Globus pallidus (tissue), 1 donor: ENCODE measurements around the gene SEMA4A.

ENCODE experiments used
- DNase-seq: peaks from one replicate; pipeline ENCODE4 v3.0.0-alpha.2; 2015; ENCODE audit warnings: low spot score

Gene SEMA4A

GRCh38 chr1:156135930-156136871 is 17.2 kb upstream of the SEMA4A start:
- no peak for DNase-seq

GRCh38 chr1:156136970-156137483 is 16.4 kb upstream of the SEMA4A start:
- DNase-seq, result no peak

GRCh38 chr1:156138458-156138867 is 14.9 kb upstream of the SEMA4A start:
- DNase-seq, result no peak

DNA sequence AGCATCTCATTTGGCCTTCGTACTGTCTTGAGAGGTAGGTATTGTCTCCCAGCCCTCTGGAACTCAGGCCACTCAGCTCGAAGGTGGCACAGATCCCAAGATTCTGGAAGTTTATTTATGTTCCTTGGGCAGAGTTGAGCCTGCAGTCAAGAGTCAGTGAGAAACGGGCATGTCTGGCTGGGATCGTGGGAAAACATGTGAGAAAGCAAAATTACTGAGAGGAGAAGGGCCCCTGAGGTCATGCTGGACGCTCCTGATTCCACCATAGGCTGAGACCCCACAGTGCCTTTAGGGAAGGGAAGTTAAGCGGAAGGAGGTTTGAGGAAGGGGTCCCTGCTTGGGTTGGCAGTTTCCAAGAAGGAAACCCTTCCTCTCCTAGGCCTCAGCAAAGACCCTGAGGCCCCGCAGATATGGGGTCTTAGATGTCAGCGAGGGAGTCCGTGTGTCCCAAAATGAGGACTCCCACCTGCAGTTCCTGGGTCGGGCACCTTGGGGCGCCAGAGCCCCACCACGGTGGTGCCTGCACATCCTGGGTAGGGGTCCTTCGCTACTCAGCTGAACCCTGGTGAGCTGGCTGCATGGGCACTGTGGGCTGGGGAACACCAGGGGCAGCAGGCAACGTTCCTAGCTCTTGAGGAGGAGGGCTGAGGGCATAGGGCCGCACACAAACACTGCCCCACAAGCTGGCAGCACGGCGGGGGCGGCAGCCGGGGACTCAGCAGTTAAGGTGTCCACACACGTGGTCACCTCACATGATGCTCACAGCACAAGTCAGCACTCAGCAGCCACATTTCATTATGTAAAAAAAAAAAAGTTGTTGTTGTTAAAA is 12.3 kb upstream of the SEMA4A start:
- no peak for DNase-seq

DNA sequence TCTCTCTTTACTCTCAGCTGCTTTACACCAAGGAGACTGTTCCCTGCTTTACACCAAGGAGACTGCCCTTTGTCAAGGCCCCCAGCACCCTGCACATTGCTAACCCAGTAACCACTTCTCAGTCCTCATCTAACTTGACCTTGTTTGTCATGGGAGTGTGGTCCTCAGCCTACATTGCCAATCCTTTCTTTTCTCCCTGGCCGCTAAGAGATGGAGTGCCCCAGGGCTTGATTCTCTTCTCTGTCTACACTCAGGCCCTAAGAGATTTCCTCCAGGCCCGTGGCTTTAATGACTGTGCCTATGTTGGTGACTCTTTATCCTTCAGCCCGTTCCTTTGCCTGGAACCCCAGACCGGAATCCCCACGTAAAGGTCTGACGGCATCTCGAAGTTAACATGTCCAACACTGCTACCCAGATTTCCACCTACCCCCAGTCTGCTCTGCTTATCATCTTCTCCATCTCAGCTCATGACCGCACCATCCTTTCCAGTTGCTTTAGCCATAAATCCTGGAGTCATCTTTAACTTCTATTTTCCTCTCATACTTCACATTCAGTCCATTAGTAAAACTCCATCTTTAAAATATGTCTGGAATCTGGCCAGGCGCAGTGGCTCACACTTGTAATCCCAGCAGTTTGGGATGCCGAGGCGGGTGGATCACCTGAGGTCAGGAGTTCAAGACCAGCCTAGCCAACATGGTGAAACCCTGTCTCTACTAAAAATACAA is 9.5 kb upstream of the SEMA4A start:
- no peak for DNase-seq

- DNase-seq, result no peak
Measured at GRCh38 chr1:156144742-156145141, 8.6 kb upstream of the SEMA4A start.

- DNase-seq, result no peak
Measured at GRCh38 chr1:156145650-156146019, 7.8 kb upstream of the SEMA4A start.

DNA sequence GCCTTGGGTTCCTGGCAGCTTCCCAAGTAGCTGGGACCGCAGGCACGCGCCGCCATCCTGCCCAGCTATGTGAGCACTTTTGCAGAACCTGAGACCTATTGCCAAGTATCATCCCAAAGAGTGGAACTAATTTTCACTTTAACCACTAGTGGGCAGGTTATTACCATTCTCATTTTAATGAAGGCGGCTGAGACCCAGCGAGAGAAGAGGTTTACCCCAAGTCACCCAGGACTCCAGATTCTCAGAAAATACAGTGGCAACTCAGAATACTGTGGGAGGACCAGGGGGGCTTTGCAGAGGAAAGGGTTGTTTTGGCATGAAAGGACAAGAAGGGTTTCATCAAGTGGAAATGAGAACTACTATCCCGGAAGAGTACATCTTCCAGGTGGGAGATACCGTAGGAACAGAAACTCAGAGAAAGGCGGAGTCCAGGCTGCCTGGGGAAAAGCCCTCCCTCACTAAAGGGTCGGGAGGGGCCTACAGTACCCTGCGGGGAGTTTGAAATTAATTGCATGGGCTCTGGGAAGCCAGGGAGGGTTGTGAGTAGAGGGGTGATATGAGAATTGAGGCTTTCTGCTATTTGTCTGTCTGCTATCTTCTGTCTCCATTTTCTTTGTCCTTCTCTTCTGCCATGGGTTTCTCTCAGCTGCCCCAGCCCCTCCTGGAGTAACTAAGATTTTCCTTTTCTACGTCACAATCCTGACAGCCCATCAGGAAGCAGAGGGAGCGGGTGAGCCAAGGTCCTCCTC is 7.2 kb upstream of the SEMA4A start:
- peak; percentile 80 for DNase-seq

- peak; percentile 65 for DNase-seq
Measured at GRCh38 chr1:156146769-156147405, 6.5 kb upstream of the SEMA4A start.

DNA sequence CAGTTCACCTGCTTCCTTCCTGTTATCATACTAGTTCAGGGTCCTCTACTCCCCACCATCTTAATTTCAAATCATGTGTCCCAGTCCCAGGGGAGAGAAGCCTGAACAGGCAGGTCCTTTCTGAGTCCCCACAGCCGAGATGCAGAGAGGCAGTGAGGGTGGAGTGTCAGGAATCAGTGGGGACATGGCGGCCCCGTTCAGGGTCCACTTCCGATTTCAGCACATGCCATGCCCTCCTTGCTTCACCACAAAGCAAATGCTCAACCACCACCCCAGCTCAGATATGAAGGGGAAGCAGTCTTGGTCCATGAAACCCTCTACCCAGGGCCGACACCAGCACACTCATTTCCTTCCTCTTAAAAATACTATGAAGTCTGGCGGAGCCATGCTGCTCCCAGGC is 5.2 kb upstream of the SEMA4A start:
- no peak for DNase-seq

- no peak for DNase-seq
Measured at GRCh38 chr1:156149374-156150332, 3.7 kb upstream of the SEMA4A start.

DNA sequence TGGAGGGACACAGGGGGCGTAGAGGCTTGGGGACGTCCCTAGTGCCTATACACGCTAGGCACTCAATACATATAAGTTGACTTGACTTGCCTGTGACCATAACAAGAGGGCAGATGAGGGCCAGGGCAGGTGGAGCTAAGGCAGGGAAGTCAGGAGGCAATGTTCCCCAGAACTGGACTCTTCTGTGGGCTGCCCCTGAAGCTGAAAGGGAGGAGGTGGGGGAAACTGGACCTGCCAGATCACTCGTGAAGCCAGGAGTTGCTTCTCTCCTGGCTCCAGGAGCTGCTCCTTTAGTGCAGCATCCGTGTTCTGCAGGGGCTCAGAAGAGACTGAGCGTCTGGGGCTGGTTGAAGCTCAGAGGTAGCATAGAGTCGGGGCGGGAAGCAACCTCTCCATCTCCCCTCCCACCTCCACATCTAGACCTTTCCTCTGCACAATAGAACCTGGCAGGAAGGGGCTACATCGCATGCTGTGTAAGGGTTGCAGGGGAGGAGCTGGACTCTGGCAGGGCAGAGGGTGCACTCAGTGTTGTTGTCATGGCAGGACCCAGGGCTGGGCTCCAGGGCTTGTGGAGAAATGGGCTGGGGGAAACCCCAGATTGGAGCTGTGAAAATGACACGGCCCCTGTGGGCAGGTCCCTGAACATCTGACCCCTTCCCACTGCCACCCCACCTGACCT is 2.9 kb upstream of the SEMA4A start:
- DNase-seq, result no peak

DNA sequence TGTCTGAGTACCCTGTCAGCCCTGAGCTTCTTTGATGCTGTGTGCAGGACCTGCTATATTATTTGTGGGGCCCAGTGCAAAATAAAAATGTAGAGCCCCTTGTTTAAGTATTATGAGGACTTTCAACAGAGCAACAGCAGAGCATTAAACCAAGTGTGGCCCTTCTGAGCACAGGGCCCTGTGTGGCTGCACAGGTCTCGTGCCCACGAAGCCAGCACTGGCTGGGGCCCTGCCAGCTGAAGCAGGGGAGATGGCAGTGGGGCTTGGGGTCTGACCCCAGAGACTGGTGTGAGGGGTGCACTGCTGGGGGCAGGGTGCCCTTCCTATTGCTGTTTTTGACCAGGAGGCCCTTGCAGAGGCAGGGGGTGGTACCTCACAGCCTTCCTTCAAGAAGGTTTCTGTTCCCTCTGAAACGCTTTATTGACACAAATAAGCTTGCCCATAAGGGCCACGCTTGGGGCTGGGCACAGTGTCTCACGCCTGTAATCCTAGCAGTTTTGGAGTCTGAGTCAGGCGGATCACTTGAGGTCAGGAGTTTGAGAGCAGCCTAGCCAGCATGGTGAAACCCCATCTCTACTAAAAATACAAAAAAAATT is 2.2 kb upstream of the SEMA4A start:
- DNase-seq, result no peak

DNA sequence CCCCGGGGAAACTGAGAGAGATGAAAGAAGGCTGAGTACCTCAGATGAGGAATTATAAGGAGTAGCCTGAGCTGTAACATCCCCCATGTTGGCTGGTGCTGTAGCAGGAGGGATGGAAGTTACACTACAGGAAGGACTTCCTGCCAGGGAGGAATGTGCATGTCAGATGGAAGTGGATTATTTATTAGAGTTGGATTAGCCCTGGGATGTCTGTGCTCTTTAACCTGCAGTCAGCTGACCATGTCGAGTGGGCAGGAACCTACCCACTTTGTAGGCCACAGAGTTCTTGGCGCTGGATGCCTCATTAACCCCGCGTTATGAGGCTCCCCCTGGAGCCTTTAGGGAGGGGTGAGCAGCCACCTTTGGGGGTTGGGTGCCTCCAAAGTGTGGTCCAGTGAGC is 757 bp upstream of the SEMA4A start:
- no peak for DNase-seq

DNA sequence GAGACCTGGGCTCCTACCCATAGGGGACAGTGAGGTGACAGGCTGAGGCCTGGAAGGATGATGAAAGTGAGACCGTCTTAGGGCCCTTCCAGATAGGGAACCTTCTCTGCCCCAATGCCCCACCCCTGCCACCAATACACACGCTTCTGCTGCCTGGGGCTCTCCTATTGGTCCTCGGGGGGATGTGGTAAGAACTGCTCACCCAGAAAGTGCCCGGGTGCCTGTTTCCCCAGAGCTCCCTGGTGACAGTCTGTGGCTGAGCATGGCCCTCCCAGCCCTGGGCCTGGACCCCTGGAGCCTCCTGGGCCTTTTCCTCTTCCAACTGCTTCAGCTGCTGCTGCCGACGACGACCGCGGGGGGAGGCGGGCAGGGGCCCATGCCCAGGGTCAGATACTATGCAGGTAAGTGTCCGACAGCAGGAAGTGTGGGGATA is 948 bp downstream of the SEMA4A start:
- no peak for DNase-seq

DNA sequence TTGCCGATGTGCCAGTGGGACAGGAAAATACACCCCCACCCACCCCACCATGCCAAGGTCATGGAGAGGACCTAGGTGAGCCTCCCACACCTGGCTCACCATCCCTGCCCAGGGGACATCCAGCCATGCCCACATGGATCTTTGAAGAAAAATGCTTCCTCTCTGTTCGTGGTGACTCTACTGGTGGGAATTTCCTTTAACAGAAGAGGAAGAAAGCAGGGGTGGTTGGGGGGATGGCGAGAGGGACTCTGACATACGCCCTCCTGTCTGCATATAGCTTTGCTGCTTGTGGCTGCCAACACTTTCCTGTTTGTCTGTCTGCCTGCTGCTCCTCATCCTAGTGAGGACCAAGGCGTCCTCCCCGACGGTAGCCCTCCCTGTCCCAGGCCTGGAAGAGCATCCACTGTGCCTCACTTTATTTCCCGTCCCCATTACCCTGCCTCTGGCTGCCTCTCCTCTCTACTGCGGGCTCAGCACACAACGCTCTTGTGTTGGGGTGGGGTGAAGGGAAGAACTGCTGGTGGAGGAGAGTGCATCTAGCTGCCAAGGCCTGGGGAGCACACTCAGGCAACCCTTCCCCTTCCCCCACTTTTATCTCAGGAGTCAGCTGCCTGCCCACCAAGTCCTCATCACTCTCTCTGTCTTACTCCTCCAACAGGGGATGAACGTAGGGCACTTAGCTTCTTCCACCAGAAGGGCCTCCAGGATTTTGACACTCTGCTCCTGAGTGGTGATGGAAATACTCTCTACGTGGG is 2.5 kb downstream of the SEMA4A start:
- no peak for DNase-seq

GRCh38 chr1:156157506-156157905 is 4.1 kb downstream of the SEMA4A start:
- no peak for DNase-seq

- no peak for DNase-seq
Measured at GRCh38 chr1:156157966-156158365, 4.6 kb downstream of the SEMA4A start.
